ENCODE results near the gene TBPL2. TPM values are rescaled to one million over a fixed set of nuclear protein-coding genes. Genes with fewer than 3 reads are reported as not detected.

Gene TBPL2
- total and polyA plus RNA-seq, 2 experiments from 2014 or later: 0.23 to 0.27 TPM

DNA sequence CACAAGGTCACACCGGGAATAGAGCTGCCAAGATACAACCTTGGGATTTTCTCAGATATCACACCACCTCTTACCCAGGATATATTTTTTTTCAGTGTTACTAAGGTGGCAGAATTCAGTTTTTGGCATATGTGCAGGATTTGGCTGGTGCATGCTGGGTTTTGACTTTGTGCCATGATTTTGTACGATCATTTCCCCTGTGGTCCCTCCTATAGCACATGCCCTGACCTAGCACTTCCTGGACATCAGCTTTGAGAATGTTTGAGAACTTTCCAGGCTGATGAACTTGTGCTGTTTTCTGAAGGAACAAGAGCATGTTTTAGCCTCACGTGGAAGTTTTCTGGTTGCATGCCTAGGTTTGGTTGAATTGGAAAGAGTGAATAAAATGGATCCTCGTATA is 11.0 kb upstream of the TBPL2 start:
- no peaks in the 10 kb centered on the region for H3K36me3 ChIP-seq (replicated peaks; ENCODE audit: insufficient read depth, low read depth)
- 65% methylated on average over 4 of the region's 4 CpGs for WGBS (ENCODE audit: low lambda C conversion rate, missing lambda C conversion rate)
- H2AFZ ChIP-seq: no peak overlapping the region
- H4K20me1 ChIP-seq (ENCODE audit: insufficient read depth, poor library complexity, severe bottlenecking): no peaks in the 10 kb centered on the region
- peaks cover 23% of the 10 kb centered on the region for H3K4me1 ChIP-seq (ENCODE audit: insufficient read depth)
- DNase-seq (ENCODE audit: low spot score): no peak
- TF ChIP-seq EZH2phosphoT487 (IDR thresholded peaks at IDR 0.05; ENCODE audit: low read depth, severe bottlenecking, unreplicated experiment): no peak
- H3K4me2 ChIP-seq: no peak overlapping the region
- H3K4me3 ChIP-seq: no peak overlapping the region
- no peak overlapping the region for H3K27ac ChIP-seq
- no peaks in the 10 kb centered on the region for H3K79me2 ChIP-seq
- H3K9me3 ChIP-seq (ENCODE audit: low read depth): no peaks in the 10 kb centered on the region
- H3K27me3 ChIP-seq: no peaks in the 10 kb centered on the region
- H3K9me2 ChIP-seq (replicated peaks; ENCODE audit: insufficient read depth): no peaks in the 10 kb centered on the region

DNA sequence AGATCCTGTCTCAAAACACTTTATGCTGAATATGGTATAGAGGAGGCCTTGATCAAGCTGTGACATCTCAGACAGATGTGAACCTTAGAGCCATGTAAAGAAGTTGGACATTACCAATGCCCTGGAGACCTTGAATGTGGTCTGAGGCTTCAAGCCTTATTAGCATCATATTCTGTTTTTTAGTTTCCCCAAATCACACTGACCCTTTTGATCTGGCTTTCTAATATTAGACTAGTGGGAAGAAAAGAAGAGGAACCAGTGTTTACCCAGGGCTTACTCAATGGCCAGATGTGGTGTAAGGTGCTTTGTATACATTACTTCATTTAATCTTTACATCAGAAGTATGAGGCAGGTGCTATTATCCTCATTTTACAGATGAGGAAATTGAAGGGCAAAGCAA is 10.6 kb upstream of the TBPL2 start:
- H2AFZ ChIP-seq: no peak overlapping the region
- no peaks in the 10 kb centered on the region for H4K20me1 ChIP-seq (ENCODE audit: insufficient read depth, poor library complexity, severe bottlenecking)
- H3K4me3 ChIP-seq: no peak overlapping the region
- no peaks in the 10 kb centered on the region for H3K9me2 ChIP-seq (replicated peaks; ENCODE audit: insufficient read depth)
- H3K4me2 ChIP-seq: no peak overlapping the region
- no peaks in the 10 kb centered on the region for H3K27me3 ChIP-seq
- no peak for DNase-seq (ENCODE audit: low spot score)
- no peaks in the 10 kb centered on the region for H3K79me2 ChIP-seq
- H3K27ac ChIP-seq: no peak overlapping the region
- H3K36me3 ChIP-seq (replicated peaks; ENCODE audit: insufficient read depth, low read depth): no peaks in the 10 kb centered on the region
- TF ChIP-seq EZH2 (IDR thresholded peaks at IDR 0.05; ENCODE audit: borderline replicate concordance) (no peak), EZH2phosphoT487 (IDR thresholded peaks at IDR 0.05; ENCODE audit: low read depth, severe bottlenecking, unreplicated experiment) (no peak)
- TF ChIP-seq, protein P1, sequence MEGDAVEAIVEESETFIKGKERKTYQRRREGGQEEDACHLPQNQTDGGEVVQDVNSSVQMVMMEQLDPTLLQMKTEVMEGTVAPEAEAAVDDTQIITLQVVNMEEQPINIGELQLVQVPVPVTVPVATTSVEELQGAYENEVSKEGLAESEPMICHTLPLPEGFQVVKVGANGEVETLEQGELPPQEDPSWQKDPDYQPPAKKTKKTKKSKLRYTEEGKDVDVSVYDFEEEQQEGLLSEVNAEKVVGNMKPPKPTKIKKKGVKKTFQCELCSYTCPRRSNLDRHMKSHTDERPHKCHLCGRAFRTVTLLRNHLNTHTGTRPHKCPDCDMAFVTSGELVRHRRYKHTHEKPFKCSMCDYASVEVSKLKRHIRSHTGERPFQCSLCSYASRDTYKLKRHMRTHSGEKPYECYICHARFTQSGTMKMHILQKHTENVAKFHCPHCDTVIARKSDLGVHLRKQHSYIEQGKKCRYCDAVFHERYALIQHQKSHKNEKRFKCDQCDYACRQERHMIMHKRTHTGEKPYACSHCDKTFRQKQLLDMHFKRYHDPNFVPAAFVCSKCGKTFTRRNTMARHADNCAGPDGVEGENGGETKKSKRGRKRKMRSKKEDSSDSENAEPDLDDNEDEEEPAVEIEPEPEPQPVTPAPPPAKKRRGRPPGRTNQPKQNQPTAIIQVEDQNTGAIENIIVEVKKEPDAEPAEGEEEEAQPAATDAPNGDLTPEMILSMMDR (IDR thresholded peaks at IDR 0.05; ENCODE audit: poor library complexity): no peak
- peaks cover 23% of the 10 kb centered on the region for H3K4me1 ChIP-seq (ENCODE audit: insufficient read depth)
- H3K9me3 ChIP-seq (ENCODE audit: low read depth): no peaks in the 10 kb centered on the region

DNA sequence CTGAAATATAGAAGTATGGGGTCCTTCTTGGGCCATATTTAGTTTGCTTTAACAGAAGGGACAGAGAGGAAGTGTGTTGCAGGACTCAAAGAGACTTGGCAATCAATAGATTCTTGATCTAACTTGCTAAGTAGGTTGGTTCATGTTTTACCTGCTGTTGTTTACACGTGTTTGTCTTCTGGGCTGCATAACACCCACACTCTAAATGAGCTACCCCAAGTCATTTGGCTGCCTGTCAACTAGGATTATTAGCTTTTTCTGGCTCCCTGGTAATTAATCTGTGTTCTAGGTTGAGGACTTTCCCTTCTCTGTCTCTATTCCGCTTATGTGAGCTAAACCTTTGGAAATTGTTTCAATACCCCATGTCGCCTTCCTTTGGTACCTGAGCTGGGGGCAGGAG is 10.1 kb upstream of the TBPL2 start:
- 87% methylated on average over 3 of the region's 3 CpGs for WGBS (ENCODE audit: low lambda C conversion rate, missing lambda C conversion rate)
- Histone ChIP-seq H4K20me1 (ENCODE audit: insufficient read depth, poor library complexity, severe bottlenecking) (no peaks in the 10 kb centered on the region), H3K27me3 (no peaks in the 10 kb centered on the region), H3K79me2 (no peaks in the 10 kb centered on the region), H3K4me2 (no peak overlapping the region), H3K4me1 (ENCODE audit: insufficient read depth) (peaks cover 23% of the 10 kb centered on the region), H2AFZ (no peak overlapping the region), H3K9me3 (ENCODE audit: low read depth) (no peaks in the 10 kb centered on the region), H3K4me3 (no peak overlapping the region), H3K36me3 (replicated peaks; ENCODE audit: insufficient read depth, low read depth) (no peaks in the 10 kb centered on the region), H3K27ac (no peak overlapping the region), H3K9me2 (replicated peaks; ENCODE audit: insufficient read depth) (no peaks in the 10 kb centered on the region)
- no peak for DNase-seq (ENCODE audit: low spot score)
- TF ChIP-seq EZH2phosphoT487 (IDR thresholded peaks at IDR 0.05; ENCODE audit: low read depth, severe bottlenecking, unreplicated experiment) (no peak), EZH2 (IDR thresholded peaks at IDR 0.05; ENCODE audit: borderline replicate concordance) (no peak)
- TF ChIP-seq, protein P1 (IDR thresholded peaks at IDR 0.05; ENCODE audit: poor library complexity): no peak

DNA sequence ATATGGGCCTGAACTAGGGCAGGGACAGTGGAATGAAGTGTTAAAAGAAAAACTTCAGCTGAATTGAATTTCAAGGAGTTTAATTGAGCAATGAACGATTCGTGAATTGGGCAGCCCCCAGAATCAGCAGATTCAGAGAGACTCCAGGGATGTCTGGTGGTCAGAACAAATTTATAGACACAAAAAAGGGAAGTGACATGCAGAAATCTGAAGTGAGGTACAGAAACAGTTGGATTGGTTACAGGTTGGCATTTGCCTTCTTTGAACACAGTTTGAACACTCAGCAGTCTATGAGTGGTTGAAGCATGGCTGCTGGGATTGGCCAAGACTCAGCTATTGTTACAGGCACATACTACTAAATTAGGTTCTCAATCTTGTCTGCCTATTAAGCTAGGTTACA is 9.7 kb upstream of the TBPL2 start:
- Histone ChIP-seq H3K9me2 (replicated peaks; ENCODE audit: insufficient read depth) (no peaks in the 10 kb centered on the region), H3K4me1 (ENCODE audit: insufficient read depth) (peaks cover 20% of the 10 kb centered on the region), H3K27ac (no peak overlapping the region), H3K4me3 (no peak overlapping the region), H3K9me3 (ENCODE audit: low read depth) (no peaks in the 10 kb centered on the region), H3K79me2 (no peaks in the 10 kb centered on the region), H4K20me1 (ENCODE audit: insufficient read depth, poor library complexity, severe bottlenecking) (no peaks in the 10 kb centered on the region), H2AFZ (no peak overlapping the region), H3K36me3 (replicated peaks; ENCODE audit: insufficient read depth, low read depth) (no peaks in the 10 kb centered on the region), H3K27me3 (no peaks in the 10 kb centered on the region), H3K4me2 (no peak overlapping the region)
- 96% methylated on average over 2 of the region's 2 CpGs for WGBS (ENCODE audit: low lambda C conversion rate, missing lambda C conversion rate)
- TF ChIP-seq, protein P1 (IDR thresholded peaks at IDR 0.05; ENCODE audit: poor library complexity): no peak
- TF ChIP-seq EZH2phosphoT487 (IDR thresholded peaks at IDR 0.05; ENCODE audit: low read depth, severe bottlenecking, unreplicated experiment) (no peak), EZH2 (IDR thresholded peaks at IDR 0.05; ENCODE audit: borderline replicate concordance) (no peak)
- no peak for DNase-seq (ENCODE audit: low spot score)
